ENCODE results near the gene ZSCAN10.
"Not testable (repeated sequence)": the region's sequence is repeated elsewhere in the genome, so short reads cannot be mapped to it uniquely, and the experiment has no call there.

GRCh38 chr16:3139561-3139960, 40.5 kb upstream of the ZSCAN10 start:
- TF ChIP-seq, protein P1, sequence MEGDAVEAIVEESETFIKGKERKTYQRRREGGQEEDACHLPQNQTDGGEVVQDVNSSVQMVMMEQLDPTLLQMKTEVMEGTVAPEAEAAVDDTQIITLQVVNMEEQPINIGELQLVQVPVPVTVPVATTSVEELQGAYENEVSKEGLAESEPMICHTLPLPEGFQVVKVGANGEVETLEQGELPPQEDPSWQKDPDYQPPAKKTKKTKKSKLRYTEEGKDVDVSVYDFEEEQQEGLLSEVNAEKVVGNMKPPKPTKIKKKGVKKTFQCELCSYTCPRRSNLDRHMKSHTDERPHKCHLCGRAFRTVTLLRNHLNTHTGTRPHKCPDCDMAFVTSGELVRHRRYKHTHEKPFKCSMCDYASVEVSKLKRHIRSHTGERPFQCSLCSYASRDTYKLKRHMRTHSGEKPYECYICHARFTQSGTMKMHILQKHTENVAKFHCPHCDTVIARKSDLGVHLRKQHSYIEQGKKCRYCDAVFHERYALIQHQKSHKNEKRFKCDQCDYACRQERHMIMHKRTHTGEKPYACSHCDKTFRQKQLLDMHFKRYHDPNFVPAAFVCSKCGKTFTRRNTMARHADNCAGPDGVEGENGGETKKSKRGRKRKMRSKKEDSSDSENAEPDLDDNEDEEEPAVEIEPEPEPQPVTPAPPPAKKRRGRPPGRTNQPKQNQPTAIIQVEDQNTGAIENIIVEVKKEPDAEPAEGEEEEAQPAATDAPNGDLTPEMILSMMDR (conservative IDR thresholded peaks at IDR 0.05; ENCODE audit: low read depth in 2 of 2): not testable (repeated sequence)
- not testable (repeated sequence) for TF ChIP-seq REST (IDR thresholded peaks at IDR 0.05; ENCODE audit: unreplicated experiment); ZNF331 (CRISPR knock-in tag; IDR thresholded peaks at IDR 0.05; ENCODE audit: low read depth); EZH2phosphoT487 (IDR thresholded peaks at IDR 0.05; ENCODE audit: unreplicated experiment); STAT1 (IDR thresholded peaks at IDR 0.05; ENCODE audit: unreplicated experiment); EZH2 (IDR thresholded peaks at IDR 0.05; ENCODE audit: low read depth, unreplicated experiment); JUNB (IDR thresholded peaks at IDR 0.05; ENCODE audit: unreplicated experiment); CREB1 (CRISPR knock-in tag; IDR thresholded peaks at IDR 0.05; ENCODE audit: low read depth); POLR2AphosphoS5 (IDR thresholded peaks at IDR 0.05; ENCODE audit: low read depth); NANOG (IDR thresholded peaks at IDR 0.05; ENCODE audit: borderline replicate concordance)
- TF ChIP-seq, protein P2, sequence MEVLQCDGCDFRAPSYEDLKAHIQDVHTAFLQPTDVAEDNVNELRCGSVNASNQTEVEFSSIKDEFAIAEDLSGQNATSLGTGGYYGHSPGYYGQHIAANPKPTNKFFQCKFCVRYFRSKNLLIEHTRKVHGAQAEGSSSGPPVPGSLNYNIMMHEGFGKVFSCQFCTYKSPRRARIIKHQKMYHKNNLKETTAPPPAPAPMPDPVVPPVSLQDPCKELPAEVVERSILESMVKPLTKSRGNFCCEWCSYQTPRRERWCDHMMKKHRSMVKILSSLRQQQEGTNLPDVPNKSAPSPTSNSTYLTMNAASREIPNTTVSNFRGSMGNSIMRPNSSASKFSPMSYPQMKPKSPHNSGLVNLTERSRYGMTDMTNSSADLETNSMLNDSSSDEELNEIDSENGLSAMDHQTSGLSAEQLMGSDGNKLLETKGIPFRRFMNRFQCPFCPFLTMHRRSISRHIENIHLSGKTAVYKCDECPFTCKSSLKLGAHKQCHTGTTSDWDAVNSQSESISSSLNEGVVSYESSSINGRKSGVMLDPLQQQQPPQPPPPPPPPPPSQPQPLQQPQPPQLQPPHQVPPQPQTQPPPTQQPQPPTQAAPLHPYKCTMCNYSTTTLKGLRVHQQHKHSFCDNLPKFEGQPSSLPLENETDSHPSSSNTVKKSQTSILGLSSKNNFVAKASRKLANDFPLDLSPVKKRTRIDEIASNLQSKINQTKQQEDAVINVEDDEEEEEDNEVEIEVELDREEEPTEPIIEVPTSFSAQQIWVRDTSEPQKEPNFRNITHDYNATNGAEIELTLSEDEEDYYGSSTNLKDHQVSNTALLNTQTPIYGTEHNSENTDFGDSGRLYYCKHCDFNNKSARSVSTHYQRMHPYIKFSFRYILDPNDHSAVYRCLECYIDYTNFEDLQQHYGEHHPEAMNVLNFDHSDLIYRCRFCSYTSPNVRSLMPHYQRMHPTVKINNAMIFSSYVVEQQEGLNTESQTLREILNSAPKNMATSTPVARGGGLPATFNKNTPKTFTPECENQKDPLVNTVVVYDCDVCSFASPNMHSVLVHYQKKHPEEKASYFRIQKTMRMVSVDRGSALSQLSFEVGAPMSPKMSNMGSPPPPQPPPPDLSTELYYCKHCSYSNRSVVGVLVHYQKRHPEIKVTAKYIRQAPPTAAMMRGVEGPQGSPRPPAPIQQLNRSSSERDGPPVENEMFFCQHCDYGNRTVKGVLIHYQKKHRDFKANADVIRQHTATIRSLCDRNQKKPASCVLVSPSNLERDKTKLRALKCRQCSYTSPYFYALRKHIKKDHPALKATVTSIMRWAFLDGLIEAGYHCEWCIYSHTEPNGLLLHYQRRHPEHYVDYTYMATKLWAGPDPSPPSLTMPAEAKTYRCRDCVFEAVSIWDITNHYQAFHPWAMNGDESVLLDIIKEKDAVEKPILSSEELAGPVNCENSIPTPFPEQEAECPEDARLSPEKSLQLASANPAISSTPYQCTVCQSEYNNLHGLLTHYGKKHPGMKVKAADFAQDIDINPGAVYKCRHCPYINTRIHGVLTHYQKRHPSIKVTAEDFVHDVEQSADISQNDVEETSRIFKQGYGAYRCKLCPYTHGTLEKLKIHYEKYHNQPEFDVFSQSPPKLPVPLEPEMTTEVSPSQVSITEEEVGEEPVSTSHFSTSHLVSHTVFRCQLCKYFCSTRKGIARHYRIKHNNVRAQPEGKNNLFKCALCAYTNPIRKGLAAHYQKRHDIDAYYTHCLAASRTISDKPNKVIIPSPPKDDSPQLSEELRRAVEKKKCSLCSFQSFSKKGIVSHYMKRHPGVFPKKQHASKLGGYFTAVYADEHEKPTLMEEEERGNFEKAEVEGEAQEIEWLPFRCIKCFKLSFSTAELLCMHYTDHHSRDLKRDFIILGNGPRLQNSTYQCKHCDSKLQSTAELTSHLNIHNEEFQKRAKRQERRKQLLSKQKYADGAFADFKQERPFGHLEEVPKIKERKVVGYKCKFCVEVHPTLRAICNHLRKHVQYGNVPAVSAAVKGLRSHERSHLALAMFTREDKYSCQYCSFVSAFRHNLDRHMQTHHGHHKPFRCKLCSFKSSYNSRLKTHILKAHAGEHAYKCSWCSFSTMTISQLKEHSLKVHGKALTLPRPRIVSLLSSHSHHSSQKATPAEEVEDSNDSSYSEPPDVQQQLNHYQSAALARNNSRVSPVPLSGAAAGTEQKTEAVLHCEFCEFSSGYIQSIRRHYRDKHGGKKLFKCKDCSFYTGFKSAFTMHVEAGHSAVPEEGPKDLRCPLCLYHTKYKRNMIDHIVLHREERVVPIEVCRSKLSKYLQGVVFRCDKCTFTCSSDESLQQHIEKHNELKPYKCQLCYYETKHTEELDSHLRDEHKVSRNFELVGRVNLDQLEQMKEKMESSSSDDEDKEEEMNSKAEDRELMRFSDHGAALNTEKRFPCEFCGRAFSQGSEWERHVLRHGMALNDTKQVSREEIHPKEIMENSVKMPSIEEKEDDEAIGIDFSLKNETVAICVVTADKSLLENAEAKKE (CRISPR knock-in tag; IDR thresholded peaks at IDR 0.05): not testable (repeated sequence)
- TF ChIP-seq, protein P3, sequence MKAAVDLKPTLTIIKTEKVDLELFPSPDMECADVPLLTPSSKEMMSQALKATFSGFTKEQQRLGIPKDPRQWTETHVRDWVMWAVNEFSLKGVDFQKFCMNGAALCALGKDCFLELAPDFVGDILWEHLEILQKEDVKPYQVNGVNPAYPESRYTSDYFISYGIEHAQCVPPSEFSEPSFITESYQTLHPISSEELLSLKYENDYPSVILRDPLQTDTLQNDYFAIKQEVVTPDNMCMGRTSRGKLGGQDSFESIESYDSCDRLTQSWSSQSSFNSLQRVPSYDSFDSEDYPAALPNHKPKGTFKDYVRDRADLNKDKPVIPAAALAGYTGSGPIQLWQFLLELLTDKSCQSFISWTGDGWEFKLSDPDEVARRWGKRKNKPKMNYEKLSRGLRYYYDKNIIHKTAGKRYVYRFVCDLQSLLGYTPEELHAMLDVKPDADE (IDR thresholded peaks at IDR 0.05): not testable (repeated sequence)

All from GM23338 (cell line).